ENCODE data around the gene ZNF831. TPM values are rescaled to one million over a fixed set of nuclear protein-coding genes. Genes with fewer than 3 reads are reported as not detected.

ZNF831 gene
- total RNA-seq, 1 donor from 2014 or later, result 1.0 TPM

DNA sequence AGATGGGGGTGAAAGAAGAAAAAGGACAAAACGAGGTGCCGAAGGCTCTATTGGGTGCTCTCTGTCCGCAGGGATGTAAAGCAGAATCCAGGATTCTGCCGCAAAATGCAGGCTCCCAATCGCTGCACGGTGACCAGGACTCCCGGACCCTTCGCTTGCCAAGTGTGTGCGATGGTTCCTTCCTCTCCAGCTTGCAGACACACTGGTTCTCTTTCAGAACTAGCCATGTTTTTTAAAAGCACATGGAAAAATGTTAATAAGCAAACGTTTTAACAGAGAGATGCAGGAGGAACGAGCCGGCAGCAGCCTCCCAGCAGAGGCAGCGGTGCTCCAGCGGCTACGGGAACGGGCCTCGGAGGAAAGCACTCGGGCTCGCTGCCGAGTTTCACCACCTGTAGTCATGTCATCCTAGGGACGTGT lies 59.6 kb downstream of the ZNF831 start:
- no peak overlapping the region for H3K4me3 ChIP-seq
- no peak overlapping the region for H3K27ac ChIP-seq
- intact Hi-C loops (cut with DNase I), result loop anchor here (5.0 to 10.0 kb wide), 2 partner anchors 138 to 351 kb away; no protein-coding TSS in a partner anchor
- peaks cover 47% of the 10 kb centered on the region for H3K27me3 ChIP-seq (ENCODE audit: low read depth)
- DNase-seq (no peak), ATAC-seq (peak in 1 of 2 donors; percentile 14)
- no peaks in the 10 kb centered on the region for H3K9me3 ChIP-seq
- peaks cover 21% of the 10 kb centered on the region for H3K4me1 ChIP-seq
- TF ChIP-seq, protein P1, sequence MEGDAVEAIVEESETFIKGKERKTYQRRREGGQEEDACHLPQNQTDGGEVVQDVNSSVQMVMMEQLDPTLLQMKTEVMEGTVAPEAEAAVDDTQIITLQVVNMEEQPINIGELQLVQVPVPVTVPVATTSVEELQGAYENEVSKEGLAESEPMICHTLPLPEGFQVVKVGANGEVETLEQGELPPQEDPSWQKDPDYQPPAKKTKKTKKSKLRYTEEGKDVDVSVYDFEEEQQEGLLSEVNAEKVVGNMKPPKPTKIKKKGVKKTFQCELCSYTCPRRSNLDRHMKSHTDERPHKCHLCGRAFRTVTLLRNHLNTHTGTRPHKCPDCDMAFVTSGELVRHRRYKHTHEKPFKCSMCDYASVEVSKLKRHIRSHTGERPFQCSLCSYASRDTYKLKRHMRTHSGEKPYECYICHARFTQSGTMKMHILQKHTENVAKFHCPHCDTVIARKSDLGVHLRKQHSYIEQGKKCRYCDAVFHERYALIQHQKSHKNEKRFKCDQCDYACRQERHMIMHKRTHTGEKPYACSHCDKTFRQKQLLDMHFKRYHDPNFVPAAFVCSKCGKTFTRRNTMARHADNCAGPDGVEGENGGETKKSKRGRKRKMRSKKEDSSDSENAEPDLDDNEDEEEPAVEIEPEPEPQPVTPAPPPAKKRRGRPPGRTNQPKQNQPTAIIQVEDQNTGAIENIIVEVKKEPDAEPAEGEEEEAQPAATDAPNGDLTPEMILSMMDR (IDR thresholded peaks at IDR 0.05), result no peak
- H3K36me3 ChIP-seq, result no peaks in the 10 kb centered on the region

GRCh38 chr20:59223750-59224149 lies 60.1 kb downstream of the ZNF831 start:
- intact Hi-C loops (cut with DNase I), result loop anchor here (5.0 to 10.0 kb wide), 2 partner anchors 139 to 351 kb away; no protein-coding TSS in a partner anchor
- TF ChIP-seq, protein P1 (IDR thresholded peaks at IDR 0.05), result no peak
- H3K27me3 ChIP-seq (ENCODE audit: low read depth), result peaks cover 47% of the 10 kb centered on the region
- H3K9me3 ChIP-seq, result no peaks in the 10 kb centered on the region
- H3K27ac ChIP-seq, result no peak overlapping the region
- H3K36me3 ChIP-seq, result no peaks in the 10 kb centered on the region
- ATAC-seq, result no peak
- peaks cover 21% of the 10 kb centered on the region for H3K4me1 ChIP-seq
- DNase-seq, result no peak
- no peak overlapping the region for H3K4me3 ChIP-seq

DNA sequence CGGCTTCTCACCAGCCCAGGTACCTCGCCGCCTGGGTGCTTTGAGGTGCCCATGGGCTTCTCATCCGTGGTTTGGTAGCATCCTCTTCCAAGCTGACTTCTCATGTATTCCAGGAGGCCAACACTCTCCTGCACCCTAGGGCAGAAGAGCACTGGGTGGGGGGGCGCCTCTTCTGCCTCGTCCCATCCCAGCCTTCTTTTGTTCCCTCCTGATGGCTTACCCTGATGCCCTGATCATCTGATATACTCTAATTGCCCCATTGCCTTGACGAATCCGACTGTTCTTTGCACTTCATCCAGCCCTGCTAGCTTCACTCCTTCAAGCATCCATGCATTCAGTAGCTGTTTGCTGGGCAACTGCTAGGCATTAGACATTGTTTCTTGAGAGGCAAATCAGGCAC lies 60.6 kb downstream of the ZNF831 start:
- H3K36me3 ChIP-seq, result no peaks in the 10 kb centered on the region
- no peak overlapping the region for H3K4me3 ChIP-seq
- H3K4me1 ChIP-seq, result peaks cover 21% of the 10 kb centered on the region
- H3K27ac ChIP-seq, result no peak overlapping the region
- H3K9me3 ChIP-seq, result no peaks in the 10 kb centered on the region
- H3K27me3 ChIP-seq (ENCODE audit: low read depth), result peaks cover 50% of the 10 kb centered on the region
- intact Hi-C loops (cut with DNase I), result loop anchor here (5.0 to 10.0 kb wide), 2 partner anchors 139 to 352 kb away; no protein-coding TSS in a partner anchor
- no peak for DNase-seq
- TF ChIP-seq, protein P1 (IDR thresholded peaks at IDR 0.05), result no peak
- no peak for ATAC-seq

GRCh38 chr20:59230385-59230784 lies 66.8 kb downstream of the ZNF831 start:
- no peak overlapping the region for H3K27ac ChIP-seq

DNA sequence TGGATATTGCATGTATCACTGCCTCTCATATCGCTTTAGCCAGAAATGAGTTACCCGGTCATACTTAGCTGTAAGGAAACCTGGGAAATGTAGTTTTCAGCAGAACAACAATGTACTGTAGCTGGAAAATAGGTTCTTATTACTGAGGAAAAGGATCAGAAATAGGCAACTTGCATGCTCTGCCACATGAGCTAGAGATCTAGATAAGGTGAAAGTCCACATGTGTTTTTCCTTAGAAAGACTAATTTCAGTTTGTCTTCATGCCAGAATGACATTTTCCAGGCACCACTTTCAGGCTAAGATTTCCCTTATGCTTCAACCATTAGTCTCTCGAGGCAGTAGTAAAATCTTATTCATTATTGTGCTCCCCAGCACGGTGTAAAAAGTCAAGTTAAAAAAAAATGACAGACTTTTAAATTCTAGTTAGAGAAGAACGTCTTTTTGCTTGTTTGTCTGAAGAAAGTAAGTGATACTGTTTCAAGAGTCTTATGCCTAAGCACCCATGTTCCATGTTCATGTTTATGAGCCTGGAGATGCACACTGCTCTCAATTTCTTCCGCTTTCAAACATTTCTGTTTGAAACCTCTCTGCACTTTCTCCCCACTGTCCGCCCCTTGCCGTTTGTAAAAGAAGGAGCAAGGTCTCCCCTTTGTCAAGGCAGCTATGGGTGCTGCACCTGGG lies 67.6 kb downstream of the ZNF831 start:
- no peak for ATAC-seq
- H3K4me3 ChIP-seq, result no peak overlapping the region
- DNase-seq, result no peak
- no peaks in the 10 kb centered on the region for H3K4me1 ChIP-seq
- H3K9me3 ChIP-seq, result no peaks in the 10 kb centered on the region
- no peaks in the 10 kb centered on the region for H3K36me3 ChIP-seq
- peaks cover 13% of the 10 kb centered on the region for H3K27me3 ChIP-seq (ENCODE audit: low read depth)
- H3K27ac ChIP-seq, result no peak overlapping the region
- TF ChIP-seq, protein P1 (IDR thresholded peaks at IDR 0.05), result no peak
- intact Hi-C loops (cut with DNase I), result no loop called here

More at GRCh38 chr20:59230385-59230784, 66.8 kb downstream of the ZNF831 start:
- Histone ChIP-seq H3K9me3 (no peaks in the 10 kb centered on the region), H3K36me3 (no peaks in the 10 kb centered on the region), H3K4me1 (no peaks in the 10 kb centered on the region), H3K27me3 (ENCODE audit: low read depth) (peaks cover 20% of the 10 kb centered on the region), H3K4me3 (no peak overlapping the region)
- intact Hi-C loops (cut with DNase I), result no loop called here
- ATAC-seq, result no peak
- DNase-seq, result no peak
- TF ChIP-seq, protein P1 (IDR thresholded peaks at IDR 0.05), result no peak
